GM21576 (cell line): ENCODE measurements around the gene CCT8L2.
"Not testable (repeated sequence)": the region's sequence is repeated elsewhere in the genome, so short reads cannot be mapped to it uniquely, and the experiment has no call there.

Experiments used
- ATAC-seq: cut with Tn5 transposase; IDR thresholded peaks from one replicate; pipeline ENCODE4 v1.9.1; 2021; ENCODE audit warnings: mild to moderate bottlenecking, moderate library complexity; ENCODE audit not compliant: unreplicated experiment

CCT8L2 gene, protein sequence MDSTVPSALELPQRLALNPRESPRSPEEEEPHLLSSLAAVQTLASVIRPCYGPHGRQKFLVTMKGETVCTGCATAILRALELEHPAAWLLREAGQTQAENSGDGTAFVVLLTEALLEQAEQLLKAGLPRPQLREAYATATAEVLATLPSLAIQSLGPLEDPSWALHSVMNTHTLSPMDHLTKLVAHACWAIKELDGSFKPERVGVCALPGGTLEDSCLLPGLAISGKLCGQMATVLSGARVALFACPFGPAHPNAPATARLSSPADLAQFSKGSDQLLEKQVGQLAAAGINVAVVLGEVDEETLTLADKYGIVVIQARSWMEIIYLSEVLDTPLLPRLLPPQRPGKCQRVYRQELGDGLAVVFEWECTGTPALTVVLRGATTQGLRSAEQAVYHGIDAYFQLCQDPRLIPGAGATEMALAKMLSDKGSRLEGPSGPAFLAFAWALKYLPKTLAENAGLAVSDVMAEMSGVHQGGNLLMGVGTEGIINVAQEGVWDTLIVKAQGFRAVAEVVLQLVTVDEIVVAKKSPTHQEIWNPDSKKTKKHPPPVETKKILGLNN

DNA sequence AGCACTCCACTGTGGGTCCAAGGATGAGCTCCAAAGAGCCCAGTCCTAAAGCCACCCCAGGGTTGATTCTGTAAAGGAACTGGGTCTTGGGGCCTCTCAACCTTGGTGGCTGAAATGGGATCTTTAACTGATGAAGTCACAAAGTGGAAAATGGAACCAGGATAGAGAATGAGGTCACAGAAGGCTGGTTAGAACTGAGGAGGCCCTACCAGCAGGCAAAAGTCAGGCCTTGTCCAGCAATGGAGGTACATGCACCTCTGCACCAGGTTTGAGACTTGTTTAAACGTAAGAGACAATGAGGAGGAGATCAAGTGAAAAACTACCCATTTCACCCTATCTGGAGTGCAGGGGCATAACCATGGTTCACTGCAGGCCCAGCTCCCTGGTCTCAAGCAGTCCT, at the start of gene CCT8L2:
CCT8L2 (minus strand) TSS at position 101 of the 400 bp plus-strand sequence. CDS start 260 bp downstream, outside the sequence.
- ATAC-seq: not testable (repeated sequence)

DNA sequence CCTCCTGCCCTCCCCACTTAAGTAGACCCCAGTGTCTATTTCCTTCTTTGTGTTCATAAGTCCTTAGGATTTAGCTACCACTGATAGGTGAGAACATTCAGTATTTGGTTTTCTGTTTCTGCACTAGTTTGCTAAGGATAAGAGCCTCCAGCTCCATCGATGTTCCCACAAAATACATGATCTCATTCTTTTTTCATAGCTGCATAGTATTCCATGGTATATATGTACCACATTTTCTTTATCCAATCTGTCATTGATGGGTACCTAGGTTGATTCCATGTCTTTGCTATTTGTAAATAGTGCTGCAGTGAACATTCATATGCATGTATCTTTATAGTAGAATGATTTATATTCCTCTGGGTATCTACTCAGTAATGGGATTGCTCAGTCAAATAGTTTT, 42.8 kb upstream of the CCT8L2 start:
- ATAC-seq: not testable (repeated sequence)

DNA sequence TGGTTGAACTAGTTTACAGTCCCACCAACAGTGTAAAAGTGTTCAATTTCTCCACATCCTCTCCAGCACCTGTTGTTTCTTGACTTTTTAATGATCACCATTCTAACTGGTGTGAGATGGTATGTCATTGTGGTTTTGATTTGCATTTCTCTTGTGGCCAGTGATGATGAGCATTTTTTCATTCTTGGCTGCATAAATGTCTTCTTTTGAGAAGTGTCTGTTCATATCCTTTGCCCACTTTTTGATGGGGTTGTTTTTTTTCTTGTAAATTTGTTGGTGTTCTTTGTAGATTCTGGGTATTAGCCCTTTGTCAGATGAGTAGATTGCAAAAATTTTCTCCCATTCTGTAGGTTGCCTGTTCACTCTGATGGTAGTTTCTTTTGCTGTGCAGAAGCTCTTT, 41.5 kb upstream of the CCT8L2 start:
- not testable (repeated sequence) for ATAC-seq

DNA sequence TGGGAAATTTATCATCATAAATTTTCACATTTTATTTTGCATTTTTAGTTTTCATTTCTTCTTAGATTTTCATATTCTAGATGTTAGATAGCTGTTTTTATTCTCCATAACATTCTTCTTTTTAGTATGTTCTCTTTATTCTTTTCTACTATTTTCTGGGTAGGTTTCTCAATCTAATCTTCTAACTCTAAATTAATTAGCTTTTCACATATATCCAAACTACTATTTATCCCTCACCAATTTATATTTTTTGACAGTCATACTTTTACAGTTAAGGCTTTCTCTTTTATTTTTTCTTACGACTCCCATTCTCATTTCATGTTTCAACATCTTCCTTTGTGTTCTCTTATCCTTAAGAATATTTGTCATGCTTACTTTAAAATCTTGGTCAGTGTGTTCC, 35.9 kb upstream of the CCT8L2 start:
- not testable (repeated sequence) for ATAC-seq

DNA sequence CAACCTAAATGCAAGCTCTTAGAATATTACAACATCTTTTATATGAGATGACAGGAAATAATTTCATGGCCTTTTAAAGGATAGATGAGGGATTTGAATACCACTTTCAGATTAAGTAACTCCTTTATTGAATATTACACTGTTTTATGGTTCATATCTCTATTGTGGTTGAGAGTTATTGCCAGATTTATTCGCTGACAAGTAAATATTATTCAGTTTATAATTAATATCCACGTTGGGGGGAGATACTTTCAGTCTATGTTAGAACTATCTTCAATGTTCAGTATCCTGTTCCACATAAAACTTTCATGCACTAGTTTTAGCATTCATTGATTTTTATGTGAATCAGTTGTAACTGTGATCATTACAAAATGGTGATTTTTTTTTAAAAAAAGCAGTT, 32.4 kb upstream of the CCT8L2 start:
- ATAC-seq: not testable (repeated sequence)

DNA sequence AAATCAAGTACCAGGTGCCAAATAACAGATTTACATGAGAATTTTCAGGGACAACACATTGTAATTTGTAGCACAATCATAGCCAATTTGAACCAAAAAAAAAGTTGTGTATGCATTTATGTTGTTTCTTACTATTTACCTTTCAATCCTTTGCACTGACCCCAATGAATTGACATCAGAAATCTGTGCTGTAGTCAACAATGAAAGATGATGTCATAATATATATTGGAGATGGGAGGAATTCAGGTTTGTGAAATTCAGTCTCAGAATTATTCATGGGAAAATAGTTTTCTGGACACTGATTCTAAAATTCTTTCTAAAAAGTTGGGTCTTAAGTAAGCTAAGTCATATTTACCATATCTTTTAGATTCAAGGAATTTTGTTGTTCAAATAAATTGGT, 31.0 kb upstream of the CCT8L2 start:
- ATAC-seq: not testable (repeated sequence)

DNA sequence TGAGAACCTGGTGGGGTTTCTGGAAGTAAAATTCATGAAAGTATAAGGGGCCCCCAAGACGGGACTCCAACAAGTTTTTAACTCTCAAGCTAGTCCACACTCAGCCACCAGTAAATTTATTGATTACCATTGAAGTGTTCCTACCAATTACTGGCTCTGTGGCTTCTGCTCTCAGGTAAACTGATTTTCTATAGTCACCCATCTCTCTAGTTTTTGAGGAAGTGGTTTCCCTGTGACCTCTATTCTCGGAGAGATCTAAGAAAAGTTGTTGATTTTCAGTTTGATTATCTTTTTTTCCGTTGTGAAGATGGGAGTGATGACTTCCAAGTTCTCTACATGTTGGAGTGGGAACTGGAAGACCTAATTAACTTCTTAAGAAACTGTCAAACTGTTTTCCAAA, 24.9 kb upstream of the CCT8L2 start:
- ATAC-seq: not testable (repeated sequence)

DNA sequence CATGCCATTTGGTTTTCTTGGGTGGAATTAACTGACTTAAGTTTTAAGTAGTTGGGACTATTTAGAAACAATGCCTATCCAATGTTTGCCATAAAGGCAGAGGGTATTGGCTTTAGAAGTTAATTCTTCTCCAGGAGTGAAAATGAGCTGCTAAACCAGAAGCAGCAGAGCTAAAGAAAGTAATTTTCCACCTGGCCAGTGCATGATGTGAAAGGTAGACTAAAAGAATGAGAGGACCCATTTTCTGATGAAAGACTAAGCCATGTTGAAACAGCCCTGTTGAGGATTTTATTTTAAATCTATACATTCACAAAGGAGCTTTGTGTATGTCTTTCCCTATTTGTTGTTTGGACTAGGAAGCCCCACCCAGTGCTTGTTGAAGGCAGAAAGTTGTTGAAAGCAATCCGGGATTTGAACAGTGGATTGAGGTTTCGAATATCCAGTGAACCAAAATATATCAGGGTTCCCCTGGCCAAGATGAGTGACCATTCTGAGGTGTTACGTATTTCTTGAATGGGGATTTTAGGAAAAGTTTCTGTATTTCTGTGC, 23.9 kb upstream of the CCT8L2 start:
- not testable (repeated sequence) for ATAC-seq

DNA sequence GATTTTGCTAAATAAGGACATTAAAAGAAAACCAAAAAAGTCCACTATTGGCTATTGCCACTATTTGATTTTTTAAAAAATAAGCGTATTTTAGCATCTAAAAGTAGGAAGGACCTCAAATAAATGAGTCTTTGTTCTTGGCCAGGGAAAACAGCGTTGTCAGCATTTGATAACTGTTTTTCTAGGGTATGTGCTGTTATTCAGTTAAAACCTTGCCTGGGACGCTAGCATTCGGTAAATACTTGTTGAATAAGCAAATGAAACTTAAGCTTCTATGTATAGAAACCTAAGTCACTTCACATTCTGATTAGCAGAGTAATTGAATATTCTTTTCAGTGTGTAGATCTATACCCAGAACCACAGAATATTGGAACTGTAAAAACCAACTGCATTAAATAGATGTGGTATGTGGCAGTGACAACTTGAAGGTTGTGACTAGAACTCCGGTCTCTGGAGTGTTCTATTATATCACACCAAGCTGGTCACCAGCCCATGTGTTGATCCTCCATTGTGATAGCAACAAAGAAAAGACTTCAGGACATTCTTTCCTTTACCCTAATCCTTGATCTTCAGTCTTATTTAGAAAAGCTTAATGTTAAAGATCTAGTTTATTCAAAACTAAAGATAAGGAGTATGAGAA, 23.1 kb upstream of the CCT8L2 start:
- not testable (repeated sequence) for ATAC-seq

DNA sequence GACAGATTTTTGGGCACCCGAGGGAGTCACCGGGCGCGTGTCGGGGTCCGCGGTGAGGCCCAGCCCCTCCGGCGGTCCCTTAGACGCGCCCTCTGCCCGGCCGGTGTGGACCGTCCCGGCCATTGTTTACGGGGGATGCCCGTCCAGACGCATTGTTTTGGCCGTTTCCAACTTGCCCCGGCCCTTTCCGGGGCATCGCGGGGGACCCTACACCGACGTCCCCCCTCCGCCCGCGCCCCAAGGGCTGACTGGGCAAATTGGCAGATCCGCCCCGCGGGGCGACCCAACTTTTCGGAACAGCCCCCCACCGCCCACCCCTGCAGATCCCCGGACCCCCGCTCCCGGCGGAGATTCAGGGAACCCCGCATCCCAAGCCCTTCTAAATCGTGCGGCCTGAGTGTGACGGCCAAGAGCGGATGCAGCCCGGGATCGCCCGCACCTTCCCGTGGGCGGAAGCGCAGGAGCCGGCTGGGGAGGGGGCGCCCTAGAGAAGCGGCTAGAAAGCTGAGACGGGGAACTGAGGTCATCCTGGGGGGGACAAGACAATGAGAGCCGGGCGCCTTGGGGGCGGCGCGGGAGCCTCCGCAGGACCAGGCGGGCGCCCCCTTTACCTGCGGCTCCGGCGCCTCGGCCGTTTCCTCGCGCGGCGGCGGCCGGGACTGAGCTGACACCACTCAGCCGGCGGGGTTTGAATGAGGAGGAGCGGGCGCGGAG, 17.1 kb upstream of the CCT8L2 start:
- no peak for ATAC-seq

DNA sequence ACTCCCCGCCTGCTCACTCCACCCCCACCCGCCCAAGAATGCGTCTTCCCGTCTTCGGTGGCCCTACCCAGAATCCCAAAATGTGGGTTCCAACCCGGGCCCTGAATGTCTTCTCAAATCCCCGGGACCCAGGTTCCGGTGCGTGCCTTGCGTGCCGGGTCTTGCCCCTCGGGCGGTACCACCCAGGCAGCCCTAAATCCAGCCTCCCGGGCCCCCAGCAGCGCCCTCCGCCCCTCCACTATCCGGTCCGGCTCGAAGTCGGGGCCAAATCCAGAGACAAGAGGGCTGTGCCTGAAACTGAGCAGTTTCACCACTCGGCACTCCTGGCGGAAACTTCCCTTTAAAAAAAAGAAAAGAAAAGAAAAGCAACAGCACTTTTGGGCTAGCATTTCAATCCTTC, 16.3 kb upstream of the CCT8L2 start:
- no peak for ATAC-seq

DNA sequence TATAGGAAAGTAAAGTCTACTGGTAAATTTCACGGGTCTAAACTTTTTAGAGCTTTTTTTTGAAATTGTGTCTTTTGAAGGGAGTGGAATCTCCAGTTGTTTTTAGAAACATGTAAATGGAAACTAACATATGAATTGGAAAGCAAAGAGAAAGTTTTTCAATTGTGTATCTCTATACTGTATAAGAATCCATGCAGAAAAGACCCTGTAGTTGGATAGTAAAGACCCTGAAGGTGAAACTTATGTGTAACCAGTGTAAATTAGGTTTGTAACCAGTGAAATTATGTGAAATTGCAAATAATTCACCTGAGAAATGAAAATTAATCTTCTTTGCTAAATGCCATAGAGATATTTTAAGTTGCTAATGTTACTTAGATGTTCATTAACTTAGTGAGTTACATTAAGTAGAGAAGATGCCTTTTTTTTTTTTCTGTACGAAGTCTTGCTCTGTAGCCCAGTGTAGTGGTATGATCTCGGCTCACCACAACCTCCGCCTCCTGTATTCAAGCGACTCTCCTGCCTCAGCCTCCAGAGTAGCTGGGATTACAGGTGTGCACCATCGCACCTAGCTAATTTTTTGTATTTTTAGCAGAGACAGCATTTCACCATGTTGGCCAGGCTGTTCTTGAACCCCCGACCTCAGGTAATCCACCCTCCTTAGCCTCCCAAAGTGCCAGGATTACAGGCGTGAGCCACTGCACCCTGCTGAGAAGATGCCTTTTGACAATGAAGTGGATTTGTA, 11.8 kb upstream of the CCT8L2 start:
- not testable (repeated sequence) for ATAC-seq

DNA sequence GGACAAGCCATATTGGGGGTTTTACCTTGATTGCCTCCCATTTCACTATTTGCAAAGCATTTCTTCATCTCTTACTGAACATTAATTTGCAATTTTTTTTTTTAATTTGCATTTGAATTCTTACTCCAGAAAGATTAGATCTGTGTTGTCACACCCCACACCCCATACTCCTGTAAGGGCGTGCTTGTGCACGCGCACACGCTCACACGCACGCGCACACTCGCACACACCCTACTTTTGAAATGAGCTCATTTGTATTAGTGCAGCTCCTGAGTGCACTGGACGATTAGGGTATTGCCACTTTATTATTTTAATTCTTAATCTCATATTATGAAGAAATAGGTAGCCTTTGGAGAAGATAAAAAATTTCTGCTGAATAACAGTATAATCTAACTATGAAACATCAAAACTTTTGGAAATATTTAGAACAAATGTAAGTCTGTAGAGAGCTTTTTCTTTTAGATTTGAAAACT, 11.2 kb upstream of the CCT8L2 start:
- ATAC-seq: not testable (repeated sequence)

DNA sequence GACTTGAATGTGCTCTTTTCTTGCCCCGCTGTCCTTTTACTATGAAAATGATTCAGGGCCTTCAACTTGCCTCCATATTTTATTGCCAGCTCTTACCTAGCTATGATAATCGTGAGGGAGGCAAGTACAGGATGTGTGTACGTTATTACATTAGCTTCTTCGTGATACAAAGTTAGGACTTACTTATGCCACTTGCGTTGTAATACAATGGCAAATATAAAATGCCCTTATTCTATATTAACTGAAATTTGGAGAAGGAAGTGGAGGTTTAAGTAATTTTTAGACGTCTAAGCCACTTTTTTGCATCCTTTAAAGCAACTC, 10.8 kb upstream of the CCT8L2 start:
- no peak for ATAC-seq

DNA sequence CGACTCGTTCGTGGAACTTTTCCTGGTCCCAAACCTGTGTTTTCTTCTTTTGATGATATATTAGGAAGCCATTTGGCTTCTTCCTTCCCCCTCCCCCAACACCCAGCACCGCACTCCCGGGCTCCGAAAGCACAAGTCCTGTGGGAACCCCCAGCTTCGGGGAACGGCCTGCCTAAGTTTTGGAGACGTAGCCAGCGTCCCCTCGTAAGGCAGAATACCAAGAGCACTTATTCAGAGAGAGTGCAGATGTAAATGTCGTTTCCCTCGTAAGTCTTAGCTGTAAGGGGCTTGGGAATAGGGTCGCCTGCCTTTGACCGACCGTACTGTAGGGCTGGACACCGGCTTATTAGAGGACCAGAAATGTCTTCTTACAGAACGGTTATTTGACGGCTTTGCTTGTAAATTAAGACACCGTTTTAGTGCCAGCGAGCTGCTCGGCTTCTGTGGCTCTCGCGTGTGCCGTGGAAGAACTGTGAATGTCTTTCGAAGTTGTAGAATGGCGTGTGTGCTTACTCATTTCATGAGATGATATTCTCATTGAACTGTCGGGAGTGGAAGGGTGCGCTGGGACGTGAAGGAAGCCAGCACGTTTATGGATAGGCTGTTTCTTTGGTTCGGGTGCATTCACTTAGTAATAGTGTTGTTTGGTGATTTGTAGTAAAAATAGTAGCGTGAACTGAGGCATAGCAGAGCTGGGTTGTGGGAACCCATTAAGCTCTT, 10.3 kb upstream of the CCT8L2 start:
- not testable (repeated sequence) for ATAC-seq

DNA sequence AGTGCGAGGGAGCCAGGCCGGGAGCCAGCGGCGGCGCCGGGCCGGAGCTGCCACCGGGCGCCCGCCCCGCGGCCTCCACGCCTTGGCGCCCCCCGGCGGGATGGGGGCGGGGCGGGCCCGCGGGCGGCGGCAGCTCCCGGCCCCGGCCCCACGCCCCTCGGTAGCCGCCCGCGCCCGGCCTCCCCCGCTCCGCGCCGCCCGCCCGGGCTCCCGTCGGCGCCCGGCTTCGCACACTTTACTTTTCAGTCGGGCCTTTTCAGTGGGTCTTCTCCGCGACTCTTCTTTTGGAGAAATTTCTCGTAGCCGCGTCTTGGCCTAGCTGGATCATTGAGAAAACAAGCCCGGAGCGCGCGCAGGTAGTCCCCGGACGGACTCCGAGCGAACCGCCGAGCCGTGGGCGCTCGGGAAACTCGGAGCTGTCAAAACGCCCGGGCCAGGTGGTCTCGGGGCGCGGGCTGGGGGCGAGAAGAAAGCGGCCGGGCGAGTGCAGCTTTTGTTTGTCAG, 9.7 kb upstream of the CCT8L2 start:
- ATAC-seq: not testable (repeated sequence)

DNA sequence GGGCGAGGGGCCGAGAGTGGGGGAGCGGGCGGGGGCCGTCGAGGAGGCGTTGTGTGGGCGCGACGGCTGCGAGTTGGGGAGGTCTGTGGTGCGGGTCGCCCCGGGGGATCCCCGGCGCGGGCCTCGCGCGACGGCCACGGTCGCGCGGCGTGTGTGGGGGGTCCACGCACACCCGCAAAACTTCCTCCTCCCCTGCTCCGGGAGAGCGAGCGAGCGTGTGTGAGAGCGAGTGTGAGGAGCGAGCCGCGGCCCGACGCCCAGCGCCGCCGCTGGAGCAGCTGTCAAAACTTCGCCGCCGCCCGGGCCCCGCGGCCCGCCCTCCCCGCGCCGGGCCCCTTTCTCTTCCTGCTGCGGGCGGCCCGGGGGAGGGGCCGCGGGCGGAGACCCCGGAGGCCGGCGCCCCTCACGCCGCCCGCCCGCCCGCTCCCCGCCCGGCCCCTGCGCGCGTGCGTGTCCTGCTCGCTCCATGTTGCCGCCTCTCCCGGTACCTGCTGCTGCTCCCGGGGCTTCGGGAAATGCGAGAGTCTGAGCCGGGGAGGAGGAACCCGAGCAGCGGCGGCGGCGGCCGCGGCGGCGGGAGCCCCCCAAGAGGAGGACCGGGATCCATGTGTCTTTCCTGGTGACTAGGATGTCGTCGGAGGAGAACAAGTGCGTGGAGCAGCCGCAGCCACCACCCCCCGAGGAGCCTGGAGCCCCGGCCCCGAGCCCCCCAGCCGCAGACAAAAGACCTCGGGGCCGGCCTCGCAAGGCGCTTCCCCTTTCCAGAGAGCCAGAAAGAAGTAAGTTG, 9.0 kb upstream of the CCT8L2 start:
- no peak for ATAC-seq

DNA sequence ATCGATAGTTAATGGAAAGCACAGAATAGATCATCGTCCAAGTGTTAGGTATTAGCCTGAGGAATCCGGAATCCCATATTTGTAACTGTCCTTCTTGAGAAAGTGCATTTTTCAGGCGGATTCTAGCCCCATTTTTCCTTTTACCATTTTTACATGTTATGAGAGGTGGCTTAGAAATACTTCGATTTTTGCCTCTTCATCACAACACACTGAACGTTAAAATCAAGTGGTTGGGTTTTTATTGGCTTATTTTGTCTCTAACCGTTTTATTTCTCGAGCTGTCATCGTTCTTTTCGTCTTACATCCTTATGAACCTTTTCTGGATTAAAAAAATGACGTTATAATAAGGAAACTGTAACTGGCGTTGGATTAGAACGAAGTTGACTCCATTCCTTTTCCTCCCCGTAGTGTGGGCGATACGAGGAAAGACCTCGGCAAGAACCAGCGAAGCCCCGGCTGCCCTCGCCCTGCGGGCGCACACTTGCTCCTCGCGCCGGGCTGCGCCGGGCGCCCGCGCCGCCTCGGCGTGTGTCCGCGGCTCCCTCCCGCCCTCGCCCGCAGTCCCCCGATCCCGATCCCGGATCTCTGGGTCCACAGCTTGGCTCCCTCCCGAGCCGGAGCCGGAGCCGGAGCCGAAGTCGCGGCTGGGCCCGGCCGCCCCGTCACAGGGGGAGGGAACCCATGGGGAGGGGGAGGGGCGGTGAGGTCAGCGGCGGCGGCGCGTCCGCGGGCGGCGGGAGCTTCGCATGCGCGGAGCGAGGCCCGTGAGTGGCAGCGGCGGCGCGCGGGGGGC, 8.2 kb upstream of the CCT8L2 start:
- not testable (repeated sequence) for ATAC-seq
